ENCODE measurements around the gene ENTR1.

ENTR1 gene

GRCh38 chr9:136355616-136356557, 54.5 kb downstream of the ENTR1 start:
- Histone ChIP-seq H3K27me3 (replicated peaks; ENCODE audit: control insufficient read depth, insufficient read depth, low read length, poor library complexity, severe bottlenecking) (no peaks in the 10 kb centered on the region), H3K4me1 (ENCODE audit: control insufficient read depth, insufficient read depth, low read length, poor library complexity, severe bottlenecking) (no peaks in the 10 kb centered on the region), H3K9me3 (ENCODE audit: control insufficient read depth, low read length) (no peaks in the 10 kb centered on the region), H3K27ac (ENCODE audit: insufficient read depth, low read length, poor library complexity, severe bottlenecking) (no peak overlapping the region), H3K4me3 (ENCODE audit: insufficient read depth, low read depth, low read length, poor library complexity, severe bottlenecking) (no peak overlapping the region), H3K36me3 (ENCODE audit: control insufficient read depth, insufficient read depth, low read length) (peaks cover 9% of the 10 kb centered on the region)
- no peak for DNase-seq

- Histone ChIP-seq H3K4me3 (ENCODE audit: insufficient read depth, low read depth, low read length, poor library complexity, severe bottlenecking) (no peak overlapping the region), H3K27ac (ENCODE audit: insufficient read depth, low read length, poor library complexity, severe bottlenecking) (no peak overlapping the region), H3K4me1 (ENCODE audit: control insufficient read depth, insufficient read depth, low read length, poor library complexity, severe bottlenecking) (no peaks in the 10 kb centered on the region), H3K27me3 (replicated peaks; ENCODE audit: control insufficient read depth, insufficient read depth, low read length, poor library complexity, severe bottlenecking) (no peaks in the 10 kb centered on the region), H3K9me3 (ENCODE audit: control insufficient read depth, low read length) (no peaks in the 10 kb centered on the region), H3K36me3 (ENCODE audit: control insufficient read depth, insufficient read depth, low read length) (peaks cover under 1% of the 10 kb centered on the region)
- no peak for DNase-seq
Observed at GRCh38 chr9:136354592-136355085, 55.8 kb downstream of the ENTR1 start.

- Histone ChIP-seq H3K4me3 (ENCODE audit: insufficient read depth, low read depth, low read length, poor library complexity, severe bottlenecking) (no peak overlapping the region), H3K27me3 (replicated peaks; ENCODE audit: control insufficient read depth, insufficient read depth, low read length, poor library complexity, severe bottlenecking) (no peaks in the 10 kb centered on the region), H3K9me3 (ENCODE audit: control insufficient read depth, low read length) (no peaks in the 10 kb centered on the region), H3K27ac (ENCODE audit: insufficient read depth, low read length, poor library complexity, severe bottlenecking) (no peak overlapping the region), H3K4me1 (ENCODE audit: control insufficient read depth, insufficient read depth, low read length, poor library complexity, severe bottlenecking) (no peaks in the 10 kb centered on the region), H3K36me3 (ENCODE audit: control insufficient read depth, insufficient read depth, low read length) (no peaks in the 10 kb centered on the region)
- no peak for DNase-seq
Observed at GRCh38 chr9:136353757-136354488, 56.5 kb downstream of the ENTR1 start.

GRCh38 chr9:136353088-136353487, 57.3 kb downstream of the ENTR1 start:
- no peak for DNase-seq
- Histone ChIP-seq H3K27me3 (replicated peaks; ENCODE audit: control insufficient read depth, insufficient read depth, low read length, poor library complexity, severe bottlenecking) (no peaks in the 10 kb centered on the region), H3K27ac (ENCODE audit: insufficient read depth, low read length, poor library complexity, severe bottlenecking) (no peak overlapping the region), H3K4me3 (ENCODE audit: insufficient read depth, low read depth, low read length, poor library complexity, severe bottlenecking) (no peak overlapping the region), H3K4me1 (ENCODE audit: control insufficient read depth, insufficient read depth, low read length, poor library complexity, severe bottlenecking) (no peaks in the 10 kb centered on the region), H3K9me3 (ENCODE audit: control insufficient read depth, low read length) (no peaks in the 10 kb centered on the region), H3K36me3 (ENCODE audit: control insufficient read depth, insufficient read depth, low read length) (no peaks in the 10 kb centered on the region)

DNA sequence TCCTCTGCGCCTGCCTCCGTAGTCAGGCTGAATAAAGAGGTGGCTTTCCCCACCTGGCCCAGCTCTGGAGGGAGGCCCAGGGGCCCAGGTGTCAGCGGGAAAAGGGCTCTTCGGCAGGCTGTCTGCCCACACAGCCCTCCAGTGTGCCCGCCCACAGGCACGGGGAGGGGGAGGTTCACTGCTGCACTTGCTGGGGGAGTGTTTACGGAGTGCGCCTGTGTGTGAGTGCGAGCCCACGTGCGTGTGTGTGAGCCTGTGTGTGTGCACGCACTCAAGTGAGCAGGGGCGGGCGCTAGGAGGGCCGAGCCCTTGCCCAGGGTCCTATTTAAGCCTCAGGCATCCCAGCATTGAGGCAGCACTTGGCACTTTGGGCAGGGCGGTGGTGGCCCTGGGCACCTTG, 57.7 kb downstream of the ENTR1 start:
- H3K4me1 ChIP-seq (ENCODE audit: control insufficient read depth, insufficient read depth, low read length, poor library complexity, severe bottlenecking) = no peaks in the 10 kb centered on the region
- no peak overlapping the region for H3K27ac ChIP-seq (ENCODE audit: insufficient read depth, low read length, poor library complexity, severe bottlenecking)
- H3K36me3 ChIP-seq (ENCODE audit: control insufficient read depth, insufficient read depth, low read length) = no peaks in the 10 kb centered on the region
- DNase-seq = no peak
- no peak overlapping the region for H3K4me3 ChIP-seq (ENCODE audit: insufficient read depth, low read depth, low read length, poor library complexity, severe bottlenecking)
- no peaks in the 10 kb centered on the region for H3K27me3 ChIP-seq (replicated peaks; ENCODE audit: control insufficient read depth, insufficient read depth, low read length, poor library complexity, severe bottlenecking)
- H3K9me3 ChIP-seq (ENCODE audit: control insufficient read depth, low read length) = no peaks in the 10 kb centered on the region
